GM19324 (cell line): ENCODE results near the gene DOCK2.
"Not testable (repeated sequence)": the region's sequence is repeated elsewhere in the genome, so short reads cannot be mapped to it uniquely, and the experiment has no call there.

Experiments used
- ATAC-seq: cut with Tn5 transposase; IDR thresholded peaks from one replicate; pipeline ENCODE4 v1.9.1; 2021; ENCODE audit warnings: mild to moderate bottlenecking, moderate library complexity; ENCODE audit not compliant: unreplicated experiment, low FRiP score

DOCK2 gene

DNA sequence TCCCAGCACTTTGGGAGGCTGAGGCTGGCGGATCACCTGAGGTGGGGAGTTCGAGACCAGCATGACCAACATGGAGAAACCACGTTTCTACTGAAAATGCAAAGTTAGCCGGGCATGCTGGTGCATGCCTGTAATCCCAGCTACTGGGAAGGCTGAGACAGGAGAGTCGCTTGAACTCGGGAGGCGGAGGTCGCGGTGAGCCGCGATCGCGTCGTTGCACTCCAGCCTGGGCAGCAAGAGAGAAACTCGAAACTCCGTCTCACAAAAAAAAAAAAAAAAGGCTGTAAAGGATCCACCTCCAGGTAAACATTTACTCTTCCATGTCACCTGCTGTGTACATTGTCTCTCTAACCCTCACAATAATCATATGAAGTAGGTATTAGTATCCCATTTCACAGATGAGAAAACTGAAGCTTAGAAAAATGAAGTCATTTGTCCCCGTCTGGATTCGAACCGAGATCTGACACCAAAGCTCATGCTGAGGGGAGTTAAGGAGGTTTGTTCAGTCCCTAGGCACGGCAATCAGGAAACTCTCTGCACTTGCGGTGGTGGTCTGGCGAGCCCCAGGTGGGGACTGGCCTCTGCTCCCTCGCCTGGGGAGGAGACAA, 494 bp upstream of the DOCK2 start:
- ATAC-seq: no peak

DNA sequence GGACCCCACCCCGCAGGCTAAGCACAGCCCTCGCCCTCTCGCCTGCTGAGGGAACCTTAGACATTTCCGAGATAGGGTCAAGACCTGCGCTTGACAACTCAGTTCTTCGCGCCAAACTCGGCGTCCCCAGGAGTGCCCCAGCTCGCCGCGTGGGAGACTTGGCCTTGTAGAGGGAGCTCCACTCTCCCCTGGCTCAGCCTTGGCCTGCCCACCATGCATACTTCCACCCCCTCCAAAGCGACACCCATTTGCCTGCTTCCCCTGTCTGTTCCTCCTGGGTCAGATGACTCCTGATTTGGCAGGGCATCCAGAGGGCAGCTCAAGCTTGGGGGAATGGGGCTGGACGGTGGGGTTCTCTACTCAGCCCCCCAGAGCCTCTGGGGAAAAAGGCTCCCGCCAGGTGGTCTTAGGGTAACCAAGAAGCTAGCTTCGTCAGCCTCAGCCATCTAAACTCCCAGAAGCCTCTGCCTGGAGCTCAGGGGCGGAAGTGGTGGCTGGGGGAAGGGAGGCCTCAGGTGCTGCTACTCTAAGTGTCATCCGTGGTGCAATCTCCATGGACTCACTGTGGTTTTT, 560 bp downstream of the DOCK2 start:
- ATAC-seq: peak; percentile 45

DNA sequence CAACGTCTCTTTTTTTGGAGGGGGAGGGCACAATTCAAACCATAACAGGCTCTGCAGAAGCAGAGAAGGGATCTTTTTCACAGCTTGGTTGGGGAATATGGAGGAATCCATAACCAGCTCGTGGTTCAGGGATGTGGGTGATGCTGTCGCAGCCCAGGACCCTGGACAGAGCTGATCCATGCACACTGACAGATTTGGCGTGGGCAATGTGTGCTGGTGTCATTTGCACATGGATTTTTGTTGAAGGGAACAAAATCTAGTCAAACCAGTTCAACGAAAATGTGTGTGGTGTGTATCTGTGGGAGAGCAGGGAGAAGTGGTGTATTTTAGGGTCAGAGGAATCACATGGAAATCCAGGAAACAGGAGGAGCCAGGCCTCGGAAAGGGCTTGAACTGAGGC, 4.2 kb downstream of the DOCK2 start:
- no peak for ATAC-seq

DNA sequence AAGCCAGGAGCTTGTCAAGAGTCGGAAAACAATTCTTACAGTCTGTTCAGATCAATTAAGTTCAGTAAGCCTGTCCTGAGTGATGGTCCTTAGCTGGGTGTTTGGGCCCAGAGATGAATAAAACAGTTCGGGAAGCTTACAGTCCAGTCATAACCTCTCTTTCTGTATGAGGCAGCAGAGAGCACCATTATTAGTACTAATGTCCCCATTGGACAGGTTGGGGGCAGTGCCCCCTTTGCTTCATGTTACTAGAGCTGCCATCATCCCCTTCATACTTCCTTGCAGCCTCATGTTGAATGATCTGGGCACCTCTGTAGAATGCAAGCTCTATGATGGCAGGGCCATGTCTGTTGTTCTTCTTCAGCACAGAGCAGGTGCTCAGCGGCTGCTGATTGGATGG, 9.8 kb downstream of the DOCK2 start:
- ATAC-seq: no peak

DNA sequence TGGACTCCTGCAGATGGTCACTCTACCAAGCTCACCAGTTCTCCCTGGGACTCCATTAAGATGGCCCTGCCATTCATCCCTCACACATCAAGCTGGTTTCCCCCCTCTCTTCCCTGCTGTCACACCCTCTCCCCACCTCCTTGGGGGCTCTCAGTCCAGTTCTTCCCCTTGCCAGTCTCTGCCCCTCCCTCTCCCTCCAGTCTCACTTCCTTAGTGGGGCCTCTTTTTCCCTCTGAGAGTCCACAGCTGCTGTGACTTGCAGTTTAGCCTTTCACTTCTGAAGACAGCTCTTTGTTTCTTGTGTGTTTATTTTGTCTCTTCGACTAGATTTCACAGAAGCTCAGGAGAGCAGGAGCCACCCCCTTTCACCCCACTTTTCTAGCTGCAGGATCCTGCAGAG, 10.5 kb downstream of the DOCK2 start:
- peak; percentile 47 for ATAC-seq

DNA sequence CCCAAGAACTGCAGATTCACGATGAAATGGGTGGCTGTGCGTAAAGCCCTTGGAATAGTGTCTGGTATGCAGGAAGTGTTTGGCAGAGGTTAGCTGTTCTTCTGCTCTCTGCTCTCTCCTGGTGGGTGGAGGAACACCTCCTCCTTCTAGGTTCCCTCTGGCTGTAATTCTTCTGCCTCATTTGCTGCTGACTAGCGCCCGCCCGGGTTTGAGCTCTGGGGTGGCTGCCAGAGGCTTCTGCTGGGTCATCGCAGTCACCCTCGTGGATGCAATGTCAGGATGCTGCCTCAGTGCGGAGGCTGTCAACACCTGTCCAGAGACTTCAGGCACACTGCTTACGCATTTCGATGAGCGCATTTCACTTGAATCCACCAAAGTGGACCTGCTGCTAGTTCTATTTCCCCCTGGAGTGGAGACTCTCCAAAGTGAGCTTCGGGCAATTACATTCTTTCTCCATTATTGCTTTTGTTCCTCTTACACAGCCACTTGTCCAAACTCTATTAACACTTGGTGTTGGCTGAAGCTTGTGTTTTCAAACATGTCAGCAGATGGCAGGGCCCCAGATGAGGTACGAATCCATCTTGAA, 11.7 kb downstream of the DOCK2 start:
- no peak for ATAC-seq

DNA sequence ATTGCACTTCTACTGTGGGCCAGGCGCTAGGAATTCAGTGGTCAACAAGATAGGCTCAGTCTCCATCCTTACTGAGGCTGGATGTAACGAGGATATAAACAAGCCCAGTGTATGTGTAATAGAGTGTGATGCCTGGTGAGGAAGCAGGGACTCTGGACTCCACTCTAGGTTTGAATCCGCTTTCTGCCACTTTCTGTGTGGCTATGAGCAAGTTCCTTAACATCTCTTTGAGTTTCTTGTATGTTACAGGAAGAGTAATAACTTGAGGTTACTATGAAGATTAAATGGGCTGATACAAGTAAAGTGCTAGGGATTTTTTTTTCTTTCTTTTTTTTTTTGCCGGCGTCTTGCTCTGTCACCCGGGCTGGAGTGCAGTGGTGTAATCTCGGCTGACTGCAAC, 12.4 kb downstream of the DOCK2 start:
- no peak for ATAC-seq

DNA sequence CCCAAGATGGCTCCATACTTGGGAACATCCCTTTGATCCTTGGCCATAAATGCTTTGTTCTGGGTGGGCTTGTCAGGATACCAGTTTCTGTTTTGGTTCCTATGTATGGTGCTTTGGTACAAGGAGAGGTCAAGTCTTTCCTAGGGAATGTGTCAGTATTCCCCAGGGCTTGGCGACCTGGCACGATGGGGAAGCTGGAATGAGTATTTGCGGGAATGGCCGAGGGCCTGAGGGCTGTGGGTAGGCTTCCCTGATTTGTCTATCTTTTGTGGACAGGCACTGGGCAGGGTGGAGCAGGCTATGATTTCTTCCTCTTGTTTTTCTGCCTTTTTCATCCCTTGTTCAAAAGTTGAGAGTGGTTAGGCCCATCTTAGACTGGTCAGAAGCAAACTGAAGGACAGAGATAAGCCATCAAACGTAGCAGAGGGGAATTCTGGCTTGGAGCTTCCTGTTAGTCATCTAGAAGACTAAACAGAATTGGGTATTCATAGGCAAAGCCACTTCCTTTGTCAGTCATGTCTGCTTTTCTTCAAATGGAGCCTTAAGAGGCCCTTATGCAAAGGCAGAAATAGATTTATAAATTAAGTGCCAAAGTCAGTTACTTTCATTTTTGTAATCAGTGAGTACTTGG, 13.7 kb downstream of the DOCK2 start:
- ATAC-seq: peak; percentile 41

DNA sequence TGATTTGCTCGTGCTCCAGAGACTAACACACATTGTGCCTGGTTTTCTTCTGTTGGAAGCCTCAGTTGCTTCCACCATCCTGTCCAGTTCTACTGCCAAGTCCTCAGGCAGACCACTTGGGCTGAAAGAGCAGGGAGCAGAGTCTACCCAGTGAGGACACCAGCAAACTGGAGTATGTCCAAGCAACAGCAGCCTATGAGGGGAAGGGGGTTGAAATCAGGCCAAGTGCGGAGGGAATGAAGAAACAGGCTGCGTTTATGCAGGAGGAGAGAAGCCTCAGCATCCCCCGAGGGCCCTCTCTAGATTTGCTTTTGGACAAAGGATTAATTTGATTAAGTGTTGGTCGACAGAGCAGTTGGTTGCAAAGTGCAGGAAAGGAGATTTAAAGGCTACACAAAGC, 14.5 kb downstream of the DOCK2 start:
- no peak for ATAC-seq

DNA sequence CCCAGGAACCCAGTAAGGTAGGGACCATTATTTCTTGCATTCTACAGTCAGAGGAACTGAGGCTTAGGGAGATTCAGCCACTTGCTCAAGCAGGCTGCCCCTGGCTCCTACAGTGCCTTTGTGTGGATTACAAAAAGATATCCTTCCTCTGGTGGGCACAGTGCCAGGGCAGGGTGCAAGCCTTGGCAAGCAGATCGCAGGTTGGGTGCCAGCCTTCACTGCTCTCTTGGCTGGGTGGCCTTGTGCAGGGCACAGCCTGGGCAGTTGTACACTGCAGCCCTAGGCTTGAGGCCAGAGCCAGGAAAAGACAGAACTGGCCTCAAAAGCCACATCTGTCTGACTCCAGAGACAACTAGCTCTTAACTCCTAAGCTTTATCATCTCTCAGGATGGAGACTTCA, 15.0 kb downstream of the DOCK2 start:
- no peak for ATAC-seq

DNA sequence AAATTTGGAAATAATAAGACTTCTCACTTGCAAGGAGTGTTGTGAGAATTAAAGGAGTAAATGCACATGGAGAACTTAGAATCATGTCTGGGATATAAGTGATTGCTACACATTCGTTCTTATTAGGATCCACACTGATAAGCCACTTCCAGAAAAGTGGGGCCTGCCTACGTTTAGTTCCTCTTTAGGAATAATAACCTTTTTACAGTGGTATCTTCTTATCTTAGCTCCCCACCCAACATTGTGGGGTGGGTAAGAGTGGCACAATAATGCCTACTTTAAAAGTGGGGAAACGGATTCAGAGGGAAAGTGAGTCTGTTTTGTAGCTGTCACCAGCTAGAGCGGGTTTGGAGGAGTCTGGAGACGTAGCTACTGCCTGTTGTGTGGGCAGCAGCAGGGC, 16.0 kb downstream of the DOCK2 start:
- no peak for ATAC-seq

DNA sequence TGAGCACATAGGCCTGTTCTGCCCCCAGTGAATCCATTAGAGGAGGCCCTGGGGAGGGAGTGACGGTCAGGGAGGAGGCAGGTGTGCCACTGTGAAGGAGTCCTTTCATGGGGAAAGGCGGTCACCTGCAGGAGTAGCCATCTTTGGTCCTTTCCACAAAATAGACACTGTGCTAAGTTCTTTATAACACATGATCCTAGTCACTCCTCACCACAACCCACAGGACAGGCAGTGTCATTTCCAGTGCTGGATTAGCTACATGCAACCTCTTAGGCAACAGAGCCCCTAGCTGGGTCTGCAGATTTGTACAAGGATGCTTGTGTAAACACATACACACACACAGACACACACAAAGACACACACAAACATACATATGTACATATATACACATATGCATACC, 18.3 kb downstream of the DOCK2 start:
- ATAC-seq: no peak

DNA sequence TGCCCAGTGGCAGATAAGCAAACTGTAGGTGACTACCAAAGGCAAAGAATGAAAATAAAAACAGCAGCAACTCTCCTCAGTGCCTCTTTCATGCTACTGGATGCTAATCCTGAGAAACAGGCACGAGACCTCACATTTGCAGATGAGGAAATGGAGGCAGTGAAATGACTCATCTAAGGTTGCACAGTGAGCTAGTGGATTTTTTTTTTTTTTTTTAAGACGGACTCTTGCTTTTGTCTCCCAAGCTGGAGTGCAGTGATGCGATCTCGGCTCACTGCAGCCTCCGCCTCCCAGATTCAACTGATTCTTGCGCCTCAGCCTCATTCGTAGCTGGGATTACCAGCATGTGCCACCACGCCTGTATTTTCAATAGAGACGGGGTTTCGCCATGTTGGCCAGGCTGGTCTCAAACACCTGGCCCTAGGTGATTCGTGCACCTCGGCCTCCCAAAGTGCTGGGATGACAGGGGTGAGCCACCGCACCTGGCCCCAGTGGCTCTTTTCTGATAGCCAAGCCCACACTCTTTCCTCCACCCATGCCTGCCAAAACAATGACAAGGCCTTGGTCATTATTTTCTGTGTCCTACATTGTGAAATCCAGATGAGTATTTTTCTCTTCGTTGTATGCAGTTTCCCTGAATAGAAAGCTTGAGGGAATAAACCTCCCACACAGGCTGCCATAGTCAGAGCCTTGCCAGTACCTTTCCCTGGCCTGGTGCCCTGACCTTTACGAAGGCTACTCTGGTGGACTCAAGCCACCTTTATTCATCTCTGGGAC, 19.2 kb downstream of the DOCK2 start:
- ATAC-seq: peak; percentile 41

DNA sequence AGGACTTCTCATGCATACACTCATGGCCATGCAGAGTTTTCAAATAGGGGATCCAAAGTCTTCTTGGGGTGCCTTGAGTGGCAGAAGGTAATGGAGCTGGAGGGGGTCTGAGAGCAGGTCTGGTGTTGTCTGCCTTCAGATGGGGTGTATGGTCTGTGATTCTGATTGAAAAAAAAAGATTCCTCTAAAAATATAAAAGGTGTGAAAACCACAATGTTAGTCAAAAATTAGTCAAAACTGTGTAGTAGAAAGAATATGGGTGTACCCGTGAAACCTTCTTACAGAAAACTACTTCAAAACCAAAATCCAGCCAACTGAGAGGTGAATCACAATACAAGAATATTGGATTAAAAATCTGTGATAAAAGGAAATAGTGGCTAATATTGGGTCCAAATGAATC, 20.1 kb downstream of the DOCK2 start:
- ATAC-seq: peak; percentile 49

DNA sequence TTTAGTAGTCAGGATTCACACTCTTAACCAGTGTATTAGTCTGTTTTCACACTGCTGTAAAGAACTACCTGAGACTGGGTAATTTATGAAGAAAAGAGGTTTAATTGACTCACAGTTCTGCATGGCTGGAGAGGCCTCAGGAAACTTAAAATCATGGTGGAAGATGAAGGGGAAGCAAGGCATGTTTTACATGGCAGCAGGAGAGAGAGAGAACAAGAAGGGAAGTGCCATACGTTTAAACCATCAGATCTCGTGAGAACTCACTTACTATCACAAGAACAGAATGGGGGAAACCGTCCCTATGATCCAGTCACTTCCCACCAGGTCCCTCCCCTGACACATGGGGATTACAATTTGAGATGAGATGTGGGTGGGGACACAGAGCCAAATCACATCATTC, 25.4 kb downstream of the DOCK2 start:
- not testable (repeated sequence) for ATAC-seq

DNA sequence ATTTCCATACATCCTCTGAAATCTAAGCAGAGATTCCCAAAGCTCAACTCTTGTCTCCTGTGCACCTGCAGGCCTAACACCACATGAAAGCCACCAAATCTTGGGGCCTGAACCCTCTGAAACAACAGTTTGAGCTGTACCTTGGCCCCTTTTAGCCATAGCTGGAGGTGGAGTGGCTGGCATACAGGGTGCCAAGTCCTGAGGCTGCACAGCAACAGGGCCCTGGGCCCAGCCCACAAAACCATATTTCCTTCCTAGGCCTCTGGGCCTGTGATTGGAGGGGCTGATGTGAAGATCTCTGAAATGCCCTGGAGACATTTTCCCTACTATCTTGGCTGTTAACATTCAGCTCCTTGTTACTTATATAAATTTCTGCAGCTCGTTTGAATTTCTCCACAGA, 26.5 kb downstream of the DOCK2 start:
- ATAC-seq: no peak

DNA sequence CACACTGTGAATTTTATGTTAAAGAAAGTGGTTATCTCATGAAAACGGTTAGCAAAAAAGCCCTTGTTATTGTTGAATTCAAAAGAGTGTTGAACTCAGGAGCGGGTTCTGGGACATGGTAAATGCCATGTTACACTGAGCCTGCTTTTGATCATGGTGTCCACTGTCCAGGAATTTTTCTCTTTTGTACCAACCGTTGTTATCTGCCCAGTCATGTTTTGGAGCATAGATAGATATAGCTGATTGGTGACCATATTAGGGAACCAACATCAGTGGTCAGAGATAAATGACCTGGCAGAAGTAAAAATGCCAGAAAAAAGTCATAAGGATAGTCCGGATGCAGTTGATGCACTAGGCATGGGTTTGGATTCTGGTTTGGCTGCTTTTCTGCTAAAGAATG, 29.3 kb downstream of the DOCK2 start:
- no peak for ATAC-seq

DNA sequence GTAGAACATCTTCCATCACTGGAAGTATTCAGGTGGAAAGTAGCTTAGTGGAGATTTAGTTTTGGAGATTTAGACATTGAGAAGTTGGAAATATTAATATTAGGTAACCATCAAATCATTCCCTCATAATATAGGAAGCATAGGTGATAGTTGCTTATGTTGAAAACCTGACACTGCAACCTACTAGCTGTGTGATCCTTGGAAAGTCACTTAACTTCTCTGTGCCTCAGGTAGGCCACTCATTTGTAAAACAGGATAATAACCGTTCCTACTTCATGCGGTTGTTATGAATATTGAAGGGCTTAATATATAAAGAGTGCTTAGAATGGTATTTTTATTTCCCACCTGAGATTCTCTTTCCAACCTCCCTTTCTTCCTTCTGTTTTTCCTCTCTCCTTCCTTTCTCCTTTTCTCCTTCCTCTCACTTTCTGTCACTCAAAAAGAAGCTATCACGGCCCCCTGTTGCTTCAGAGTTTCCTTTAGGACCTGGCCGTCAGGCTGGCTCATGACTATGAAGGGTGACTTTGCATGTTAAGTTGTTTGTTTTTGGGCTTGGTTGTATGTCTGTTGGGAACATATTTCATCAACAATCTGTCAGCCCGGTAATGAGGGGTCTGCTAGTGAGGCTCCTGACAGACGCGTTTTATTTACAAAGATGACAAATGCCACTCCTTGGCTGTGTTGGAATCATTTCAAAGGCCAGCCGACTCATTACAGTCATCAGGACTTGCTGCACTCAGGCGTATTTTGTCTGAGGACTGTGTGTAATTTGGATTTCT, 31.0 kb downstream of the DOCK2 start:
- ATAC-seq: no peak

DNA sequence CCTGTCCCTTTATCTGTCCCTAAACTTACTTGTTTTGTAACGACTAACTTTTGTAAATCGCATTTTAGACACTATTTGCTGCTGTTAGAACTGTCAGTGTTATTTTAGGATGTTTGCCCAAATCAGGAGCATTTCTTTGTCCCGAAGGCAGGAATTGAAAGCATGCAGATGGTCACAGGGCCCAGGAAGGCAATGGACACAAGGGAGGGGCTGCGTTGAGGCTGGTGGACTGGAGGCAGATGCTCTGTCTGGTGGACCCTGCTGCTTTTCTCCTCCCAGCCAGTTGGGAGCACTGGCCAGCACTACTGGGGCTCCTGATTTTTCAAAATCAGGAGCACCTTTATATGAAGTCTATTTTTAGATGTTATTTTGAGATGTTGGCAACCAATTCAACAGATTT, 31.7 kb downstream of the DOCK2 start:
- no peak for ATAC-seq

DNA sequence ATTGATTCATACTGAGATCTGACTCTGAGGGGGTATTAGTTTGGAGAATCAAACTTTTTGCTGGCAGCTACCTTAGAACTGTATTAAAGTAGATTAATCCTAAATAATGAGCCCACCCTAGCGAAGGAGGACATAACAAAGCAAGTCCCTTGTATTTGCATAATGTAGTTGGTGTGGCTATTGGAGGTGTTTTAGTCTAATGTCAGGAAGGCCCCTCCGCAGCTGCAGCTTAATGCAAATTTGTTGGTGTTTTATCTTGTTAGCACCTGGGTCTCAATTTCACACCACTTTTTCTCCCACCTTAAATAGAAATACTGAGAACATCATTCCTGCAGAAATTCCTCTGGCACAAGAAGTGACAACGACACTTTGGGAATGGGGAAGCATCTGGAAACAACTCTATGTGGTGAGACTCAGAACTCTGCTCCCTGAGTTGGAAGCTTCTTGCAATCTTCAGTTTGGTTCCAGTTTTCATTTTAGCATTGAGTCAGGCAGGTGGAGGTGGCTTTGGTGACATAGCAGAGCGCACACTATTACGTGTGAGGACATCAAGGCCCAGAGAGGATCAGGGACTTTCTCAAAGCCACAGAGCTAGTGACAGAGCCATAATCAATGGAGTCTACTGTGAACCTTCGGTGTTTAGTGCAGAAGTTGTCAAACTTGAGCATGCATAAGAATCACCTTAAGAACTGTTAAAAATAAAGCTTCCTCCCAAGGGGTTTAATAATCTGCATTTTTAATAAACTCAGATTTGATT, 33.9 kb downstream of the DOCK2 start:
- peak; percentile 92 for ATAC-seq
